HG03108 (cell line): ENCODE measurements around the gene ZNF367.
"Not testable (repeated sequence)": the region's sequence is repeated elsewhere in the genome, so short reads cannot be mapped to it uniquely, and the experiment has no call there.

ENCODE experiments used
- ATAC-seq: cut with Tn5 transposase; IDR thresholded peaks from one replicate; pipeline ENCODE4 v1.9.1; 2021; ENCODE audit warnings: moderate library complexity; ENCODE audit not compliant: unreplicated experiment

The ZNF367 gene

DNA sequence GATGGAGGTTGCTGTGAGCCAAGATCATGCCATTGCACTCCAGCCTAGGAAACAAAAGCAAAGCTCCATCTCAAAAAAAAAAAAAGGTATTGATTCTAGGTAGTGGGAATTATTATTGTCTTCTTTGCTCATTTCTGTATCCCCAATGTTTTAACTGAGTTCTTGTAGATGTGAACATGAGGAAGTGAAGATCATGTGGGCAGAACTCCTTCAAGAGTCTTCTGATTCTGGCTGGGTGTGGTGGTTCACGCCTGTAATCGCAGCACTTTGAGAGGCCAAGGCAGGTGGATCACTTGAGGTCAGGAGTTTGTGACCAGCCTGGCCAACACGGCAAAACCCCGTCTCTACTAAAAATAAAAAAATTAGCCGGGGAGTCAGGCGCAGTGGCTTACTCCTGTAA, 42.7 kb downstream of the ZNF367 start:
- not testable (repeated sequence) for ATAC-seq

DNA sequence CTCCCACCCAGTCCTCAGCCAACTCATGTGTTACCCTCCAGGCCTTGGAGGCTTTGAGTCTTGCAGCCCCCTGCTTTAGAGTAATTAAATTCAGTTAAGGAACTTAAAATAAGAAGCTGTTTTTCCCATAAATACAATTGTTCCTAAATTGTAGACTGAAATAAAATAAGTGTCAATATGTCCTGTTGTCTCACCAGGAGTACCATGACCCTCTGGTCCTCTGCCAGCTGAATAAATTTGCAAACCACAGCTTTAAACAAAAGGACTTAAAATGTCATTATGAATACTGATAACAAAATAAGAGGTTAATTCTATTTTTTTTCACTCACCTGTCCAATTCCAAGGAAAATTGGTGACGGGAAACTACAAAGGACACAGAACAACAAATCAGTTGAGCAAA, 50.2 kb downstream of the ZNF367 start:
- no peak for ATAC-seq

DNA sequence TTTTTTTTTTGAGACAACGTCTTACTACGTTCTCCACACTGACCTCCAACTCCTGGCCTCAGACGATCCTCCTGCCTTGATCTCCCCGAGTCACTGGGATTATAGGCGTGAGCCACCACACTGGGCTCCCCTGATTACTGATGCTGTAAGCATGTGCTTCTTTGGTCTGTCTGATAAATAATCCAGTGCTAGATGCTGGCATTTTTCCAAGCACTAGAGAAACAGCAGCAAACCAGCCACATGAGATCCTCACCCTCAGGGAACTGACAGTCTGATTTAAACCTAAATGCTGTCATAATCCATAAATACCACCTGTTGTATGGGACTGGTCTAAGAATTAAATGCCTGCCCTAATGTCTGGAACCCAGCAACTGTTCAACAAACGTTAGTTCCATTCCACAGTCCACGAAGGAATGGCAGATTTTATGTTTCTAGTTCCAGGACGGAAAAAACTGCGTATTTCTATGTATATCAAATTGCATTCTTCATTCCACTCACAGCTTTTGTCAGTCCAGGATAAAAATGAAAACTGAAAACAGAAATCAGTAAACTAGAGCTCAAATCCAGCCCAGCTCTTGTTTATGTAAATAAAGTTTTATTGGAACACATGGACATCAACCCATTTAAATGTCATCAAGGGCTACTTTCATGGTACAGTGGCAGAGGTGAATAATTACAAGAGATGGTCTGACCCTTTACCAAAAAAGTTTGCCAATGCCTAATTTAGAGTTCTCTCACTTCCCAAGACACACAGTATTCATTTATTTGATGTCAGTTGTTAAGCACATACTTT, 54.8 kb downstream of the ZNF367 start:
- no peak for ATAC-seq

DNA sequence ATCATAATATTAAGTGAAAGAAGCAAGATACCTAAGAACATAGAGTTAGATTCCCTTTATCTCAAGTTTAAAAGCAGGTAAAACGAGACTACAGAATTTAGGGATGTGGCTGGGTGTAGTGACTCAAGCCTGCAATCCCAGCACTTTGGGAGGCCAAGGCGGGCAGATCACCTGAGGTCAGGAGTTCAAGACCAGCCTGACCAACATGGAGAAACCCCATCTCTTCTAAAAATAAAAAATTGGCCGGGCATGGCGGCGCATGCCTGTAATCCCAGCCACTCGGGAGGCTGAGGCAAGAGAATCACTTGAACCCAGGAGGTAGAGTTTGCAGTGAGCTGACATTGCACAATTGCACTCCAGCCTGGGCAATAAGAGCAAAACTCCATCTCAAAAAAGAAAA, 56.1 kb downstream of the ZNF367 start:
- not testable (repeated sequence) for ATAC-seq

DNA sequence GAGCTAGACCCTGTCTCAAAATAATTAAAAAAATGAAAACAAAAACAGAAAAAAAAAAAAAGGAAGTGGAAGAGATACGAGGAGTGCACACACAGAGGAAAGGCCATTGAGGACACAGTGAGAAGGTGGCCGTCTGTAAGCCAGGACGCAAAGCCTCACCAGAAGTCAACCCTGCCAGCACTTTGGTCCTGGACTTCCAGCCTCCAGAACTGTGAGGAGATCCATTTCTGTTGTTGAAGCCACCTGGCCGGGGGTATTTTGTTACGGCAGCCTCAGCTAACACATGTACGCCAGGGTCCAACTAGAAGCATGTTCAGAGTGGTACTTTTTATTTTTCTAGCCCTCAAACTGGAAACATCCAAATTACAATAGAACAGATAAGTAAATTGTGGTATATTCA, 56.5 kb downstream of the ZNF367 start:
- no peak for ATAC-seq

DNA sequence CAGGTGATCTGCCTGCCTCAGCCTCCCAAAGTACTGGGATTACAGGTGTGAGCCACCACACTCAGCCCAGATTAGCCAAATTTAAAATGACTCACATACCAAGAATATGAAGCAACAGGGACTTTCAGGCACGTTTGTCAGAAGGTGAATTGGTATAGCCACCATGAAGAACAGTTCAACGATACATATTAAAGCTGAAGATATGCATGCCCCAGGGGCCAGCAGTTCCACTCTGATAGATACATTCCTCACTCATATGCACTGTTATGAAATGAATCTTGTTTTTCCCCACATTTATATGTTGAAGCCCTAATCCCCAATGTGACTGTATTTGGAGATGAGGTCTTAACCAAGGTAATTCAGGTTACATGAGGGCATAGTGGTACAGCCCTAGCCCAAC, 57.2 kb downstream of the ZNF367 start:
- no peak for ATAC-seq

DNA sequence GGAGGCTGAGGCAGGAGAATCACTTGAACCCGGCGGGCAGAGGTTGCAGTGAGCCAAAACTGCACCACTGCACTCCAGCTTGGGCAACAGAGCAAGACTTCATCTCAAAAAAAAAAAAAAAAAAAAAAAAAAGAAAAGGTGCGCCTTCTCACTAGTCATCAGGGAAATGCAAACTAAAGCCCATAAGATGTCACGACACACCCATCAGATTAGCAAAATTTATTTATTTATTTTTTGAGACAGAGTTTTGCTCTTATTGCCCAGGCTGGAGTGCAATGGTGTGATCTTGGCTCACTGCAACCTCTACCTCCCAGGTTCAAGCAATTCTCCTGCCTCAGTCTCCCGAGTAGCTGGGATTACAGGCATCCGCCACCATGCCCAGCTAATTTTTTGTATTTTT, 57.6 kb downstream of the ZNF367 start:
- not testable (repeated sequence) for ATAC-seq

DNA sequence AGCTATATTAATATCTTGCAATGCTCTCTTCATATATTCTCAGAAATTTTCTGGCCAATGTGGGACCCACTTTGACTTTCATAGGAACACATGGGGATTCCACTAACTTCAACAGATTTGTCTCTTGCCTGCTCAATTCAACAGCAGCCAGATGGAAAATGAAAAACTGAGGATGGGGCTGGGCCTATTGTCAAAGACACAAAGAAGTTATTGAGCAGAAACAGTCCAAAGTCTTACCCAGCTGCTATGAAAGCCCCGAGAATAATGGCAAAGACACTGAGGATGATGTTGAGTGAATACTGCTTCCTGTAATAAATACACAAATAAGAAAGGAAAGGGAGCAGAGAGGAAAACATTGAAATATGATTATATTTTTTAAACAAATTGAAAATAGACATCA, 67.3 kb downstream of the ZNF367 start:
- ATAC-seq = no peak

DNA sequence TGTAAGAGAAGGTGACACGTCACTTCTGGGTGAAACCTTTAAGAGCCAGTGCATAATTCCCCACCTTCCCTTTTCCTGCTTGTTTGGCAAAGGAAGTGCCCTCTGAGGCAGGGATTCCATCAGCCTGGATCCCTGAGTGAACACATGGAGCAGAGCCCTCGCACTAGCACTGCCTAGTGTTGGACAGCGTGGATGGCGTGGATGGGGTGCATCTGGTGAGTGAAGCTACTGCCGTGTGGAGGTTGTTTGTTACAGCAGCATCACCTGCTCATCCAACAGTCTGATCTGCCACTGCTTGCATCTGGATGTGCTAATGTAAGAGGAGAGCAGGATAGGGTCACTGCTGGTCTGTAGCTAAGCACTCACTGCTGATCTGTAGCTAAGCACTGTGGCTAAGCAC, 69.9 kb downstream of the ZNF367 start:
- ATAC-seq = no peak

DNA sequence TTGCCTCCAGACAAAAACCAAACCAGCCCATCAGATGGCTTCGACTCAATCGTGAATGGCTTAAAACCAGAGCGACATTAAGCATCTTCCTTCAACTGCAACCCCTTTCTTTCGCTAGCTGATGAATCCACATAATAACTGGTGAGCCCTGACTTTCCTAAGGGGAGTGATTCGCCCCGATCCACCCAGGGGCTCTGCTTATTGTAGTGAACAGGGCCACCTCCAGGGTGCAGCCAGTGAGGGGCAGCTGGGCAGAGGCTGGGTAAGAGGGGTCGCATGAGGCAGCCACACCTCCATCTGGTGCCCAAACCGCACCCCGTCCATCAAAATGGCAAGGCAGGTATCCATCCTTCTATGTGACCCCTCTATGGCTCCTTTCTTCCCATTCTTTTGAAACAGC, 72.6 kb downstream of the ZNF367 start:
- no peak for ATAC-seq

DNA sequence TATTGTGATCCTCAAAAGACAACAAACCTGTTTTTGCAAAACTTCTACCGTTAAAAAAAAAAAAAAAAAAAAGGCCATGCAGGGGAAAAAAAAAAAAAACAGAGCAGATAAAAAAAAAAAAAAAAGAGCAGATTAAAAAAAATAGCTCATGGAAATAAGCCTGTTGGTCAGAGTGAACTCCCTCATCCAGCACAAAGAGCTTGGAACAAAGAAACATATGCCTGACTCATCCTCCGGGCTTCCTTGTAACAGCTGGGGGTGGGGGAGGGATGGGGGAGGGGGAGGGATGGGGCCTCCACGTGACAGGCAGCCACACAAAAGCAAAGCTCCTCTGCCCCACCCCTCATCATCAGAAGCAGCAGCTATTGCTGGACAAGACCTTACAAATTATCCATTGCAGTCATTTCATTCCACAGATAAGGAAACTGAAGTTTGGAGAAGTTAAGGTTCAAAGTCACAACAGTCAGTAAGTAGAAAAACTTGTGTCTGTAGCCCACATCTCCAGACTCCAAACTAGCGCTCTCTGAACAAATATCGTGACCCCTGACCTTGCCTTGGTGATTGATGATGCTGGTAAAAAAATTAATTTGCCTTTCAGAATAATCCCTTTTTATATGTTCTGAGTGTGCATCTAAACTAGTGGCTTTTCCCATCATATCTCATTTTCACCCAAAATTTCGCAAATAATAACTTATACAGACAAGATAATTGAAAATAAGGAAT, 73.6 kb downstream of the ZNF367 start:
- ATAC-seq = no peak

DNA sequence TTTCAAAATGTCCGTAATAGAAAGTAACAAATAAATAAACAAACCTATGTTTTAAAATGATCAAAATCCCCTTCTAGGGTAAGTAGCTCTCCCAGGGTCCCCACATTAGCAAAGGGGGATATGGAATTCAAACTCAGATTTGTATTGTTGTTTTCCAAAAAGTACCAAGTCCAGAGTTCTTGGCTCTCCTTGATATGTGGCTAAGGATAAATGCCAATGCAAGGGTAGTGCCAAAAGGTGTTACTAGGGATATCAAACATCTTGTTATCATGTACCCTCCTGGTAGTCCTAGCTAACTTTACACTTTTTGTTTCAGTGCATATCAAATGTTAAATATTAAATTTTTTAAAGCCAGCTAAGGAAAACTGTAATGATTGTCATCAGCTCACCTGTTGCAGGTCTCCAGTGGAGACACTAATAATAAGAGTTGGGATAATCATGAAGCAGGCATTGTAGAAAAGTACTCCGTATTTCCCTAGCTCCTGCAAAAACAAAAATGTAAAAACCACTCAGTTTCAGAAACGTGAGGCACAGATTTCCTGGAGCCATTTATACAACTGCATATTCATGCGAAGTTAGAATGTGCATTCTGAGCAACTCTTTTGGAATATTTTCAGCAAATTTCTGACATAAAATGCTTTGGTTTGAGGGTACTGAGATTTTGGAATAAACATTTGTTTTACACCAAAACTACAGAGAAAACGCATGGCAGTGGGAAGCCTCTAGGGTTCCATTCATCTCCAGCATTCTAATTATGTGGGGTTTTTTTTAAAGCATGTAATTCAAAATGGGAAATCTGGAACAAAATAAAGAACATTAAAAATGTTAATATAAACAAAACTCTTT, 74.4 kb downstream of the ZNF367 start:
- ATAC-seq = no peak

DNA sequence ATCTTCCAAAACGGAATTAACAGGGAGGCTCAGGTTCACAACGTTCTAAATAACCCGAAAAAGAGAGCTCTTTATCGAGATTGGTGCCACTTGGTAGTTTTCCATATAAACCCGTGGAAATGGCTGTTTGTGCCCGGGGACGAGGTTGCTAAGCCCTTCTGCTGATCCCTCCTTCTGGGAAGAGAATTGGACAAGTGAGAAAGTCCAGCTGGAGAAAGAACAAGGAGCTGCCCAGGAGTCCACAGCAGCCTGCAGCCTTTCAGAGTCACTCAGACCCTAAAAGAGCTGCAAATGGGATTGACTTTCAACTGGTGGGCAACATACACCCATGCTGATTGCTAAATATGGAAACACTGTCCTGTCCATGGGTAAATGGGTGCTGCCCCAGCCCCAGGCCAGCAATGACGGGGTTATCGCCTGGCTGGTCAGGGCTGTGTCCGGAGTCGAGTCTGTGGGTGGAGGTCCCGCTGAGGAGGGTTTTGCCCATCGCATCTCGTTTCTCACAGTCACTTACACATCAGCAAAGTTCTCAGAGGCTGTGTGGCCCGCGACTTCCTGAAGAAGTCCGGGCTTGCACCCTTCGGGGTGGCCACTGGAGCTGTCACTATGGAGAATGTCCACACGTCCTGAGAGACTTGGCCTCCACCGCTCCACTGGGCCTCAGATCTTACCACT, 75.5 kb downstream of the ZNF367 start:
- no peak for ATAC-seq

DNA sequence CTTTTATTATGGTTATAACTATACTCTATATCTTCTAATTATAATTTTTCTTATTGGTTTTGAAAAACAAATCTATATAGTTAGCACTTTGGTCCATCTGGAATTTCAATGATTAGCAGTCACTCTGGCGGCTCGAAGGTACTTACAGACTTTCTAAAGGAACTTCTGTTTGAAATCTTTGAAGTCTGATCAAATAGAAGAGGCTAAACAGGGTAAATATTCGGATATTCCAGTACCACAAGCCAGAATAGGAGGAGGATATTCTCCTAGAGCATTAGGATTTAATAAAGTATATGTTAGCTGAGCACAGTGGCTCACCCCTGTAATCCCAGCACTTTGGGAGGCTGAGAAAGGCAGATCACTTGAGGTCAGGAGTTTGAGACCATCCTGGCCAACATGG, 77.5 kb downstream of the ZNF367 start:
- ATAC-seq = no peak

DNA sequence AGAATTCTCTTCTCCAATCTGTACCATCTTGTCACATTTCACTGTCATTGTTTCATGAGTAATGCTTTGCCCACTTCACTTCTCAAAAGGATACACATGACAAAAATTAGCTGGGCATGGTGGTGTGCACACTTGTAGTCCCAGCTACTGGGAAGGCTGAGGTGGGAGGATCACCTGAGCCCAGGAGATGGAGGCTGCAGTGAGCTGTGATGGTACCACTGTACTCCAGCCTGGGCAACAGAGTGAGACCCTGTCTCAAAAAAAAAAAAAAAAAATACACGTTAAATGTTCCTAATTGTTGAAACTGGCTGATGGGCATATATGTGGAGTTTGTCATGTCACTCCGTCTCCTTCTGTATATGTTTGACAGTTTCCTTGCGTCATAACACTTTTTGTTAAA, 79.9 kb downstream of the ZNF367 start:
- ATAC-seq = no peak
